Tibial nerve (tissue), 4 donors: ENCODE data around the gene C9orf72.

Experiments
- EP300 ChIP-seq, 2 donors: sonication (generic); formaldehyde crosslinking; IDR thresholded peaks; one replicate each; pipeline ENCODE4 v1.6.1; 2017; ENCODE audit warnings: antibody characterized with exemption in 2 of 2, mild to moderate bottlenecking in 1 of 2
- POLR2A ChIP-seq, 2 donors: fragments of 450-650 bp; IDR thresholded peaks; one replicate each; pipeline ENCODE4 v1.6.1; 2017; ENCODE audit warnings: antibody characterized with exemption in 2 of 2, mild to moderate bottlenecking in 2 of 2, moderate library complexity in 2 of 2
- TF ChIP-seq, protein P1 (sequence below), 5 experiments: fragments of 200-600 bp in 3 of 5; fragments of 450-650 bp in 2 of 5; sonication (generic) in 3 of 5; IDR thresholded peaks; one replicate each; pipeline ENCODE4 v1.5.1; 2016 to 2019; ENCODE audit warnings: antibody characterized with exemption in 5 of 5, mild to moderate bottlenecking in 3 of 5, moderate library complexity in 2 of 5

DNA sequence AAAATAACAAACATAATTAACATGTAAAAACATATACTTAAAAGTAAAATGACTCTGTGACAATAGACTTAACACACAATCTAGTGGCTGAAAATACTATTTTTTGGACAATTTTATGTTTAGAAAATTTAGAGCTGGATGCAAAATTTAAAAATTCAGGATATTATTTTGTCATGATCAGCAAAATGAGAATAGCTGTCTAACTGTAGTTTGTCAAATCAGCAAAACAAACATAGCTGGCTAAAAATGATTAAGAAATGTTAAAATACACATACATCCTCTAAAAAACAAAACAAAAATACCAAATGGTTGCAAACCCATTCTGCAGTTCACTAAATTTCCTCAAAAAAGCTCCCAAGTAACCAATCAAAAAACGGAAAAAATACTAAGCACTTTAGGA, 18.6 kb downstream of the C9orf72 start:
- TF ChIP-seq, protein P1, sequence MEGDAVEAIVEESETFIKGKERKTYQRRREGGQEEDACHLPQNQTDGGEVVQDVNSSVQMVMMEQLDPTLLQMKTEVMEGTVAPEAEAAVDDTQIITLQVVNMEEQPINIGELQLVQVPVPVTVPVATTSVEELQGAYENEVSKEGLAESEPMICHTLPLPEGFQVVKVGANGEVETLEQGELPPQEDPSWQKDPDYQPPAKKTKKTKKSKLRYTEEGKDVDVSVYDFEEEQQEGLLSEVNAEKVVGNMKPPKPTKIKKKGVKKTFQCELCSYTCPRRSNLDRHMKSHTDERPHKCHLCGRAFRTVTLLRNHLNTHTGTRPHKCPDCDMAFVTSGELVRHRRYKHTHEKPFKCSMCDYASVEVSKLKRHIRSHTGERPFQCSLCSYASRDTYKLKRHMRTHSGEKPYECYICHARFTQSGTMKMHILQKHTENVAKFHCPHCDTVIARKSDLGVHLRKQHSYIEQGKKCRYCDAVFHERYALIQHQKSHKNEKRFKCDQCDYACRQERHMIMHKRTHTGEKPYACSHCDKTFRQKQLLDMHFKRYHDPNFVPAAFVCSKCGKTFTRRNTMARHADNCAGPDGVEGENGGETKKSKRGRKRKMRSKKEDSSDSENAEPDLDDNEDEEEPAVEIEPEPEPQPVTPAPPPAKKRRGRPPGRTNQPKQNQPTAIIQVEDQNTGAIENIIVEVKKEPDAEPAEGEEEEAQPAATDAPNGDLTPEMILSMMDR (IDR thresholded peaks at IDR 0.05) = no peak
- TF ChIP-seq POLR2A (IDR thresholded peaks at IDR 0.05) (no peak), EP300 (IDR thresholded peaks at IDR 0.05) (no peak)
